HG02981 (cell line): ENCODE measurements around the gene PDZK1IP1.
"Not testable (repeated sequence)": the region's sequence is repeated elsewhere in the genome, so short reads cannot be mapped to it uniquely, and the experiment has no call there.

Experiments
- ATAC-seq: cut with Tn5 transposase; IDR thresholded peaks from one replicate; pipeline ENCODE4 v1.9.1; 2021; ENCODE audit warnings: mild to moderate bottlenecking, moderate library complexity; ENCODE audit not compliant: unreplicated experiment

Gene PDZK1IP1

DNA sequence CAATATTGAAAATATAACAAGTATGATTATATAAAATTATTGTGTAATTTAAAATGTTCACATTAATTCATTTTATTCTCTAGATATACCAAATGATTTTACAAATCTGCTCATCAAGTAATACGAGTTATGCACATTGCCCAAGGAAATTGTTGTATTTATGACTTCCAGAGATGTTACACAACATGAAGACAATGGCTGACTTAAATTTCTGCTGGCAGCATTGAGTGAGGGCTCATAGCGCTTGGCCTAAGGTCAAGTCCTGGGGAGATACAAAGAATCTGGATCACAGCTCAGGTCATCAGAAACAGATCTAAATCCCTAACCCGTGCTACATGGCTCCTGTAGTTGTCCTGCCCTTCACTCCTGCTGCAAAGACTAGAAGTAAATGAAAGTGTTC, 49.5 kb downstream of the PDZK1IP1 start:
- not testable (repeated sequence) for ATAC-seq

DNA sequence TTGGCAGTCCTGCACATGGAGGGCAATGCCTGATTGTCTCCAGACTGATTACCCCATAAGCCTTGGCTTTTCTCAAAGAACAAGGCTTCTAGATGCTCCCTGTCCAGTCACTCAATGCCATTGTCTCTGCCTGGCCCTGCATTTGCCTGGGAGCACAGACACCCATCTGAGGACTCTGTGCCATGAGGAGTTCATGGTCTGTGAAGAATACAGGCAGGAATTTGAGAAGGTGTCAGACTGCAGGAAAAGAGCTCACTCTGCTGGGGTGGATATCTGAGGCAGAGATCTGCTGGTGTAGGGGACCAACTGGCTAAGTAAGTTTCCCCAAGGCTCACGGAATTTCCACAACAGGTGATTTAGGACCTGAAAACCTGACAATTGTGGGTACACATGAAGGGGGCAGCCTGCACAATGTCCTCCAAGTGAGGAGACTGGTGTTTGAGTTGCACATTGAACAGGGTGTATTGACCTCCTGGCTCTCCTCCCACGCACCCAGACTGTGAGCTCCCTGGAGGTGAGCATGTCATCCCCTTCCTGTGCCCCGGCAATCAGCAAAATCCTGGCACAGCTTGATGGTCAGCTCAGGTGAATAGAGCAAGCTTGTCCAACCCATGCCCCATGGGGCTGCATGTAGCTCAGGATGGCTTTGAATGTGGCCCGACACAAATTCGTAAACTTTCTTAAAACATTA, 51.8 kb downstream of the PDZK1IP1 start:
- ATAC-seq = no peak

DNA sequence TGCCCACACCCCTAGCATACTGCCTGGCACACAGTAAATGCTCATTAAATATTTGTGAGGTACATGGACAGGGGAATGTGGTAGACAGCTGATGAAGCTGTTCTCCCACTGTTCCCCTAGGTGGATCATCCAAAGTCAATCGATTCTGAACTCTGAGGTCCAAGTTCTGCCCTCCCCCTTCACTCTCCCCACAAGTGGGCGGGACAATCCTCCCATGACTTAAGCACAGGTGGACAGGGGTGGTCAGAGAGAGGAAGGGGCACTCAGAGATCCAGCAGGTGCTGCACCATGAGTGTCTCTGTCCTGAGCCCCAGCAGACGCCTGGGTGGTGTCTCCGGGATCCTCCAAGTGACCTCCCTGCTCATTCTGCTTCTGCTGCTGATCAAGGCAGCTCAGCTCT, 52.6 kb downstream of the PDZK1IP1 start, which contains the start of gene CYP4A22:
CYP4A22 (plus strand) TSS at position 244 of the 400 bp plus-strand sequence; CDS start at position 289, 45 bp downstream.
- ATAC-seq = no peak
